GM06990 (cell line): ENCODE results near the gene RCOR1.

Experiments used
- DNase-seq: peaks from one replicate; pipeline ENCODE4 v3.0.0-alpha.2; 2011; ENCODE audit not compliant: insufficient read length; ENCODE audit errors: extremely low read depth
- H3K27me3 ChIP-seq: replicated peaks from 2 replicates; pipeline ENCODE4 v1.6.0; 2011; ENCODE audit warnings: low read length; ENCODE audit not compliant: control insufficient read depth, insufficient read depth
- H3K36me3 ChIP-seq: 2 replicates; pipeline ENCODE4 v1.5.1; 2011; ENCODE audit warnings: low read length; ENCODE audit not compliant: control insufficient read depth, insufficient read depth
- H3K4me3 ChIP-seq: replicated peaks from 2 replicates; pipeline ENCODE4 v1.5.1; 2011; ENCODE audit warnings: low read depth, mild to moderate bottlenecking, control low read depth, low read length
- CTCF ChIP-seq: IDR thresholded peaks from 2 replicates; pipeline ENCODE4 v1.5.1; 2011; ENCODE audit warnings: low read length, control low read depth, mild to moderate bottlenecking, inconsistent platforms; ENCODE audit not compliant: insufficient read depth, poor library complexity, severe bottlenecking

Gene RCOR1

GRCh38 chr14:102731101-102731870 lies 138.8 kb downstream of the RCOR1 start:
- TF ChIP-seq CTCF, result no peak
- DNase-seq, result no peak
- peaks cover 16% of the 10 kb centered on the region for H3K36me3 ChIP-seq
- H3K4me3 ChIP-seq, result no peak overlapping the region
- H3K27me3 ChIP-seq, result no peaks in the 10 kb centered on the region

GRCh38 chr14:102731871-102732800 lies 139.7 kb downstream of the RCOR1 start:
- peaks cover 13% of the 10 kb centered on the region for H3K36me3 ChIP-seq
- no peaks in the 10 kb centered on the region for H3K27me3 ChIP-seq
- no peak for TF ChIP-seq CTCF
- DNase-seq, result no peak
- no peak overlapping the region for H3K4me3 ChIP-seq

- H3K4me3 ChIP-seq, result no peak overlapping the region
- peaks cover 13% of the 10 kb centered on the region for H3K36me3 ChIP-seq
- DNase-seq, result no peak
- H3K27me3 ChIP-seq, result no peaks in the 10 kb centered on the region
- TF ChIP-seq CTCF, result no peak
These were observed 140.5 kb downstream of the RCOR1 start for GRCh38 chr14:102732924-102733323.

- DNase-seq, result no peak
These were observed 140.9 kb downstream of the RCOR1 start for GRCh38 chr14:102733326-102733725.

GRCh38 chr14:102734436-102734835 lies 142.0 kb downstream of the RCOR1 start:
- DNase-seq, result no peak
- no peak for TF ChIP-seq CTCF
- Histone ChIP-seq H3K4me3 (no peak overlapping the region), H3K27me3 (no peaks in the 10 kb centered on the region), H3K36me3 (peaks cover 13% of the 10 kb centered on the region)

More at GRCh38 chr14:102733326-102733725, 140.9 kb downstream of the RCOR1 start:
- peaks cover 13% of the 10 kb centered on the region for H3K36me3 ChIP-seq
- TF ChIP-seq CTCF, result no peak
- no peaks in the 10 kb centered on the region for H3K27me3 ChIP-seq
- no peak overlapping the region for H3K4me3 ChIP-seq
